Uterus (tissue), 2 donors: ENCODE results near the gene OR1Q1.

Source experiments
- POLR2A ChIP-seq, 2 donors: fragments of 450-650 bp; IDR thresholded peaks; one replicate each; pipeline ENCODE4 v1.6.1; 2016; ENCODE audit warnings: antibody characterized with exemption in 2 of 2, mild to moderate bottlenecking in 1 of 2, moderate library complexity in 1 of 2
- TF ChIP-seq, protein P1 (sequence below), 4 experiments: fragments of 200-600 bp in 2 of 4; fragments of 450-650 bp in 2 of 4; sonication (generic) in 2 of 4; IDR thresholded peaks; one replicate each; pipeline ENCODE4 v1.5.1; 2016 to 2019; ENCODE audit warnings: antibody characterized with exemption in 4 of 4, mild to moderate bottlenecking in 2 of 4, moderate library complexity in 1 of 4

DNA sequence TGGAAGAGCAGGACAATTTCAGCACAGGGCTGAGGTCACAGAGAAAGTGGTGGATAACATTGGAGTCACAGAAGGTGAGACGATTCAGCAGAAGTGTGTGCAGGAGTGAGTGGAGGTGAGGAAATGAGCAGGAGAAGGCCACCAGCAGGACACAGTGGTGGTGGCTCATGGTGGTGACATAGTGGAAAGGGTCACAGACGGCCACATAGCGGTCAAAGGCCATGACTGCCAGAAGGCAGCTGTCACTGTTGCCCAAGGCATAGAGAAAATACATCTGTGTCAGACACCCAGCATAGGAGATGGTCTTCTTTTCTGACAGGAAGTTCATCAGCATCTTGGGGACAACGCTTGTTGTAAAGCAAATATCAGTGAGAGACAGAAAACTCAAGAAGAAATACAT, 46.6 kb upstream of the OR1Q1 start:
- TF ChIP-seq, protein P1, sequence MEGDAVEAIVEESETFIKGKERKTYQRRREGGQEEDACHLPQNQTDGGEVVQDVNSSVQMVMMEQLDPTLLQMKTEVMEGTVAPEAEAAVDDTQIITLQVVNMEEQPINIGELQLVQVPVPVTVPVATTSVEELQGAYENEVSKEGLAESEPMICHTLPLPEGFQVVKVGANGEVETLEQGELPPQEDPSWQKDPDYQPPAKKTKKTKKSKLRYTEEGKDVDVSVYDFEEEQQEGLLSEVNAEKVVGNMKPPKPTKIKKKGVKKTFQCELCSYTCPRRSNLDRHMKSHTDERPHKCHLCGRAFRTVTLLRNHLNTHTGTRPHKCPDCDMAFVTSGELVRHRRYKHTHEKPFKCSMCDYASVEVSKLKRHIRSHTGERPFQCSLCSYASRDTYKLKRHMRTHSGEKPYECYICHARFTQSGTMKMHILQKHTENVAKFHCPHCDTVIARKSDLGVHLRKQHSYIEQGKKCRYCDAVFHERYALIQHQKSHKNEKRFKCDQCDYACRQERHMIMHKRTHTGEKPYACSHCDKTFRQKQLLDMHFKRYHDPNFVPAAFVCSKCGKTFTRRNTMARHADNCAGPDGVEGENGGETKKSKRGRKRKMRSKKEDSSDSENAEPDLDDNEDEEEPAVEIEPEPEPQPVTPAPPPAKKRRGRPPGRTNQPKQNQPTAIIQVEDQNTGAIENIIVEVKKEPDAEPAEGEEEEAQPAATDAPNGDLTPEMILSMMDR (IDR thresholded peaks at IDR 0.05), result no peak
- no peak for TF ChIP-seq POLR2A (IDR thresholded peaks at IDR 0.05)
